SU-DHL-6 (cell line): ENCODE results near the gene KMT2E.

Experiments used
- H2AFZ ChIP-seq: fragments of 200-600 bp; sonication (generic); 2 replicates; pipeline ENCODE4 v1.6.1; 2014; ENCODE audit warnings: low read depth, mild to moderate bottlenecking, moderate library complexity, mixed read lengths, antibody characterized with exemption, low read length; ENCODE audit not compliant: severe bottlenecking
- H3F3A ChIP-seq: fragments of 200-600 bp; shearing (Covaris generic); 2 replicates; pipeline ENCODE4 v1.6.0; 2016; ENCODE audit warnings: antibody characterized with exemption, mild to moderate bottlenecking; ENCODE audit not compliant: insufficient read depth
- H3K27ac ChIP-seq: fragments of 200-600 bp; sonication (generic); 2 replicates; pipeline ENCODE4 v1.5.1; 2016; ENCODE audit warnings: low read depth, mild to moderate bottlenecking, low read length, moderate library complexity, mixed read lengths
- H3K27me3 ChIP-seq: fragments of 200-600 bp; sonication (generic), shearing (Covaris generic); 2 replicates; pipeline ENCODE4 v1.6.0; 2014; ENCODE audit warnings: mild to moderate bottlenecking, low read length
- H3K36me3 ChIP-seq: fragments of 200-600 bp; sonication (generic); 2 replicates; pipeline ENCODE4 v1.6.1; 2014; ENCODE audit warnings: mild to moderate bottlenecking, low read length, mixed read lengths
- H3K4me2 ChIP-seq: fragments of 300-600, 200-600 bp; shearing (Covaris generic), sonication (generic); 2 replicates; pipeline ENCODE4 v1.6.0; 2014; ENCODE audit warnings: low read length, low read depth, mild to moderate bottlenecking; ENCODE audit not compliant: poor library complexity, severe bottlenecking
- H3K4me3 ChIP-seq: fragments of 200-600 bp; sonication (generic); 2 replicates; pipeline ENCODE4 v1.5.1; 2014; ENCODE audit warnings: antibody characterized with exemption, low read length, mild to moderate bottlenecking, mixed read lengths; ENCODE audit not compliant: insufficient read depth, poor library complexity, severe bottlenecking
- H3K79me2 ChIP-seq: fragments of 200-600 bp; sonication (generic); 2 replicates; pipeline ENCODE4 v1.6.1; 2014; ENCODE audit warnings: mild to moderate bottlenecking, low read length, moderate library complexity; ENCODE audit not compliant: insufficient read depth
- H3K9ac ChIP-seq: fragments of 200-600 bp; sonication (generic); 2 replicates; pipeline ENCODE4 v1.7.0; 2014; ENCODE audit warnings: mild to moderate bottlenecking, low read length
- H3K9me2 ChIP-seq: fragments of 200-600 bp; sonication (generic); replicated peaks from 2 replicates; pipeline ENCODE4 v1.6.1; 2014; ENCODE audit warnings: low read length; ENCODE audit not compliant: insufficient read depth
- H3K9me3 ChIP-seq: fragments of 200-600 bp; sonication (generic); 2 replicates; pipeline ENCODE4 v1.6.1; 2014; ENCODE audit warnings: low read length, mixed read lengths; ENCODE audit not compliant: insufficient read depth
- H4K20me1 ChIP-seq: fragments of 200-600 bp; sonication (generic); 2 replicates; pipeline ENCODE4 v1.6.1; 2014; ENCODE audit warnings: low read depth, mild to moderate bottlenecking, antibody characterized with exemption, low read length, moderate library complexity, mixed read lengths
- EZH2phosphoT487 ChIP-seq: fragments of 200-600 bp; sonication (generic), shearing (Covaris generic); conservative IDR thresholded peaks from 2 replicates; pipeline ENCODE4 v1.6.1; 2018; ENCODE audit warnings: mild to moderate bottlenecking, antibody characterized with exemption, low read length, moderate library complexity, mixed read lengths
- TF ChIP-seq, protein P1 (sequence below): fragments of 200-600 bp; sonication (generic); IDR thresholded peaks from one replicate; pipeline ENCODE4 v1.5.1; 2017; ENCODE audit warnings: antibody characterized with exemption, mild to moderate bottlenecking, low read length, moderate library complexity; ENCODE audit not compliant: insufficient read depth, poor library complexity, severe bottlenecking

The KMT2E gene

DNA sequence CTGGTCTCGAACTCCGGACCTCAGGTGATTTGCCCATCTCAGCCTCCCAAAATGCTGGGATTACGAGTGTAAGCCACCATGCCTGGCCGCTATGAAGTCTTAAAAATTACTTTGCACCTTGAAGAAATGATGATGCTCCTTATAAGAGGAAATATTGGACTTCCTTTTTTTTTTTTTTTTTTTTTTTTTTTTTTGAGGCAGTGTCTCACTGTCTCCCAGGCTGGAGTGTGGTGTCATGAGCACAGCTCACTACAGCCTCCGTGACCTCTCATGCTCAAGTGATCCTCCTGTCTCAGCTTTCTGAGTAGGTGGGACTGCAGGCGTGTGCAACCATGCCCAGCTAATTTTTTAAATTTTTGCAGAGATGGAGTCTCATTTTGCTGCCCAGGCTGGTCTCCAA, 65.3 kb downstream of the KMT2E start:
- H3K27ac ChIP-seq = no peak overlapping the region
- TF ChIP-seq, protein P1, sequence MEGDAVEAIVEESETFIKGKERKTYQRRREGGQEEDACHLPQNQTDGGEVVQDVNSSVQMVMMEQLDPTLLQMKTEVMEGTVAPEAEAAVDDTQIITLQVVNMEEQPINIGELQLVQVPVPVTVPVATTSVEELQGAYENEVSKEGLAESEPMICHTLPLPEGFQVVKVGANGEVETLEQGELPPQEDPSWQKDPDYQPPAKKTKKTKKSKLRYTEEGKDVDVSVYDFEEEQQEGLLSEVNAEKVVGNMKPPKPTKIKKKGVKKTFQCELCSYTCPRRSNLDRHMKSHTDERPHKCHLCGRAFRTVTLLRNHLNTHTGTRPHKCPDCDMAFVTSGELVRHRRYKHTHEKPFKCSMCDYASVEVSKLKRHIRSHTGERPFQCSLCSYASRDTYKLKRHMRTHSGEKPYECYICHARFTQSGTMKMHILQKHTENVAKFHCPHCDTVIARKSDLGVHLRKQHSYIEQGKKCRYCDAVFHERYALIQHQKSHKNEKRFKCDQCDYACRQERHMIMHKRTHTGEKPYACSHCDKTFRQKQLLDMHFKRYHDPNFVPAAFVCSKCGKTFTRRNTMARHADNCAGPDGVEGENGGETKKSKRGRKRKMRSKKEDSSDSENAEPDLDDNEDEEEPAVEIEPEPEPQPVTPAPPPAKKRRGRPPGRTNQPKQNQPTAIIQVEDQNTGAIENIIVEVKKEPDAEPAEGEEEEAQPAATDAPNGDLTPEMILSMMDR = no peak
- no peak for TF ChIP-seq EZH2phosphoT487
- H3K9ac ChIP-seq = no peak overlapping the region
- peaks cover 4% of the 10 kb centered on the region; the same call in 1 of the 2 replicates for H3K79me2 ChIP-seq
- H3F3A ChIP-seq = peaks cover 28% of the 10 kb centered on the region
- no peak overlapping the region for H3K4me3 ChIP-seq
- no peaks in the 10 kb centered on the region for H3K9me2 ChIP-seq
- no peaks in the 10 kb centered on the region for H3K27me3 ChIP-seq
- H4K20me1 ChIP-seq = peaks cover 10% of the 10 kb centered on the region; the same call in 1 of the 2 replicates
- H3K9me3 ChIP-seq = no peaks in the 10 kb centered on the region
- H3K4me2 ChIP-seq = no peak overlapping the region
- H2AFZ ChIP-seq = no peak overlapping the region
- peaks cover 71% of the 10 kb centered on the region for H3K36me3 ChIP-seq

DNA sequence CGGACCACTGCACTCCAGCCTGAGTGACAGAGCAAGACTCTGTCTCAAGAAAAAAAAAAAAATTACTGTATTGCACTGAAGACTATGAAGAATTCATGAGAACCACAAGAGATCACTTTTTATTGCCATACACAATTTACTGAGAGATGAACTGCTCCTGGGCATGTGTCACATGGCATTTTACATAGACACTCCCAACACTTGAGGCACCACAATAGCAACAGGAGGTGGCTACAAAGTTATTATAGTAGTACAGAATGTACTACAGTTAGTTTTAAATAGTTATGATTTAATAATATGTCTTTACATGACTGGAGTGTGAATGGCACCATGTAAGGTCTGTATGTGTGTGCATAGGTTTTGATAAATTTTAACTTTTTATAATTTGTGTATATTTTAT, 70.6 kb downstream of the KMT2E start:
- H3F3A ChIP-seq = peaks cover 8% of the 10 kb centered on the region; the same call in 1 of the 2 replicates
- H3K4me2 ChIP-seq = no peak overlapping the region
- no peaks in the 10 kb centered on the region for H3K9me3 ChIP-seq
- no peak for TF ChIP-seq EZH2phosphoT487
- TF ChIP-seq, protein P1 = no peak
- H3K9ac ChIP-seq = no peak overlapping the region
- no peak overlapping the region for H2AFZ ChIP-seq
- no peaks in the 10 kb centered on the region for H3K9me2 ChIP-seq
- 0 out of 2 replicates have a peak, but pooled peaks cover 4% of the 10 kb centered on the region for H3K79me2 ChIP-seq
- peaks cover 49% of the 10 kb centered on the region for H3K36me3 ChIP-seq
- H3K4me3 ChIP-seq = no peak overlapping the region
- H4K20me1 ChIP-seq = no peaks in the 10 kb centered on the region
- H3K27me3 ChIP-seq = no peaks in the 10 kb centered on the region
- H3K27ac ChIP-seq = no peak overlapping the region

DNA sequence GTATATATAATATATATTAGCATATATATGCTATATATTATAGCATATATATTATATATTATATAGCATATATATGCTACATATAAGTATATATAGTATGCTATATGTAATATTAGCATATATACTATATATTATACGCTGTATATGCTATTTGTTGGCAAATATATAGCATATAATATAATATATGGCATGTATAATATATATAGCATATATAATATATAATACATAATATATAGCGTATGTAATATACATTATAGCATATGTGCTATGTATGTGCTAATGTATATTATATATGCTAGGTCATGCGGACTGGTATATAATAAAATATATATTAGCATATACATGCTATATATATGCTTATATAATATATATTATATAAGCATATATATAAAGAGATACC, 72.8 kb downstream of the KMT2E start:
- Histone ChIP-seq H2AFZ (no peak overlapping the region), H3K27me3 (no peaks in the 10 kb centered on the region), H3F3A (peaks cover 12% of the 10 kb centered on the region; the same call in 1 of the 2 replicates), H3K9ac (no peak overlapping the region), H3K4me2 (no peak overlapping the region), H3K27ac (no peak overlapping the region), H3K4me3 (no peak overlapping the region), H3K36me3 (peaks cover 64% of the 10 kb centered on the region), H3K9me3 (no peaks in the 10 kb centered on the region), H4K20me1 (peaks cover 4% of the 10 kb centered on the region), H3K79me2 (0 out of 2 replicates have a peak, but pooled peaks cover 4% of the 10 kb centered on the region), H3K9me2 (no peaks in the 10 kb centered on the region)
- no peak for TF ChIP-seq EZH2phosphoT487
- TF ChIP-seq, protein P1 = no peak

DNA sequence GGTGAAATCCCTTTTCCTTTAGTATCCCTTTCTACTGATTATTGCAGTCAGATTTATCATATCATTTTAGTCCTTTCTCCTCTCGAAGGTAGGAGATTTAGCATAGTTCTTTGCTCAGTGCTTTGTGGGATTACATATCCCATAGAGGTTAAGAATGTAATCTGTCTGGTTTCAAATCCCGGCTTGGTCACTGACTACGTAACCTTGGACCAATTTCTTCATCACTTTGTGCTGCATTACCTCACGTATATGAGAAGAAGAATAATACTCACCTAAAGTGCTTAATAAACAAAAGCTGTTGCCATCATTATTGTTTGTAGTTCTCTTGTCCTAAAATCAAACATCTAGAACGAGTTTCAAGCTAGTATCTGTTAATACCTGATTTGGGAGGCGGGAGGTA, 74.0 kb downstream of the KMT2E start:
- H3K27me3 ChIP-seq = no peaks in the 10 kb centered on the region
- H3K9ac ChIP-seq = no peak overlapping the region
- peaks cover 64% of the 10 kb centered on the region for H3K36me3 ChIP-seq
- H4K20me1 ChIP-seq = peaks cover 4% of the 10 kb centered on the region
- H3K9me3 ChIP-seq = no peaks in the 10 kb centered on the region
- no peak overlapping the region for H2AFZ ChIP-seq
- no peak overlapping the region for H3K27ac ChIP-seq
- peaks cover 8% of the 10 kb centered on the region; the same call in 1 of the 2 replicates for H3F3A ChIP-seq
- 0 out of 2 replicates have a peak, but pooled peaks cover 4% of the 10 kb centered on the region for H3K79me2 ChIP-seq
- H3K9me2 ChIP-seq = no peaks in the 10 kb centered on the region
- no peak overlapping the region for H3K4me3 ChIP-seq
- no peak overlapping the region for H3K4me2 ChIP-seq
- TF ChIP-seq, protein P1 = no peak
- no peak for TF ChIP-seq EZH2phosphoT487
